OCI-LY3 (cell line): ENCODE measurements around the gene TFEB.

Experiments
- H2AFZ ChIP-seq: fragments of 200-600, 300-600 bp; shearing (Covaris generic); 2 replicates; pipeline ENCODE4 v1.6.0; 2014; ENCODE audit warnings: antibody characterized with exemption, low read depth, low read length
- H3K27ac ChIP-seq: fragments of 200-600, 300-600 bp; sonication (generic); 2 replicates; pipeline ENCODE4 v1.5.1; 2014; ENCODE audit warnings: mild to moderate bottlenecking, low read length, moderate library complexity, mixed read lengths
- H3K27me3 ChIP-seq: fragments of 200-600, 300-600 bp; sonication (generic); 2 replicates; pipeline ENCODE4 v1.6.1; 2014; ENCODE audit warnings: low read depth, low read length, mixed read lengths
- H3K36me3 ChIP-seq: fragments of 200-600, 300-600 bp; sonication (generic); replicated peaks from 2 replicates; pipeline ENCODE3; 2014; ENCODE audit warnings: low read depth, low read length, mixed read lengths
- H3K4me1 ChIP-seq: fragments of 300-600, 200-600 bp; sonication (generic); 2 replicates; pipeline ENCODE4 v1.6.1; 2014; ENCODE audit warnings: low read length, mixed read lengths
- H3K4me2 ChIP-seq: fragments of 200-600, 300-600 bp; sonication (generic); 2 replicates; pipeline ENCODE4 v1.6.1; 2014; ENCODE audit warnings: low read length, mixed read lengths
- H3K4me3 ChIP-seq: fragments of 300-600, 200-600 bp; sonication (generic); 2 replicates; pipeline ENCODE4 v1.5.1; 2014; ENCODE audit warnings: antibody characterized with exemption, mild to moderate bottlenecking, low read length, moderate library complexity
- H3K79me2 ChIP-seq: fragments of 300-600, 200-600 bp; shearing (Covaris generic); 2 replicates; pipeline ENCODE4 v1.6.1; 2014; ENCODE audit warnings: mild to moderate bottlenecking, low read length, mixed read lengths
- H3K9ac ChIP-seq: fragments of 300-600, 200-600 bp; shearing (Covaris generic); 2 replicates; pipeline ENCODE4 v1.6.0; 2014; ENCODE audit warnings: mild to moderate bottlenecking, low read length, moderate library complexity
- H3K9me3 ChIP-seq: fragments of 200-600, 300-600 bp; shearing (Covaris generic); 2 replicates; pipeline ENCODE4 v1.6.1; 2014; ENCODE audit warnings: low read length, mixed read lengths; ENCODE audit not compliant: insufficient read depth
- H4K20me1 ChIP-seq: fragments of 200-600, 300-600 bp; sonication (generic); 2 replicates; pipeline ENCODE4 v1.6.1; 2016; ENCODE audit warnings: low read length, mixed read lengths; ENCODE audit not compliant: insufficient read depth
- EZH2phosphoT487 ChIP-seq: fragments of 200-600 bp; shearing (Covaris generic); IDR thresholded peaks from 2 replicates; pipeline ENCODE4 v1.6.1; 2018; ENCODE audit warnings: antibody characterized with exemption, mixed run types, low read depth
- TF ChIP-seq, protein P1 (sequence below): fragments of 200-600, 300-600 bp; sonication (generic); IDR thresholded peaks from 2 replicates; pipeline ENCODE4 v1.5.1; 2014; ENCODE audit warnings: antibody characterized with exemption, low read length, low read depth

TFEB gene

DNA sequence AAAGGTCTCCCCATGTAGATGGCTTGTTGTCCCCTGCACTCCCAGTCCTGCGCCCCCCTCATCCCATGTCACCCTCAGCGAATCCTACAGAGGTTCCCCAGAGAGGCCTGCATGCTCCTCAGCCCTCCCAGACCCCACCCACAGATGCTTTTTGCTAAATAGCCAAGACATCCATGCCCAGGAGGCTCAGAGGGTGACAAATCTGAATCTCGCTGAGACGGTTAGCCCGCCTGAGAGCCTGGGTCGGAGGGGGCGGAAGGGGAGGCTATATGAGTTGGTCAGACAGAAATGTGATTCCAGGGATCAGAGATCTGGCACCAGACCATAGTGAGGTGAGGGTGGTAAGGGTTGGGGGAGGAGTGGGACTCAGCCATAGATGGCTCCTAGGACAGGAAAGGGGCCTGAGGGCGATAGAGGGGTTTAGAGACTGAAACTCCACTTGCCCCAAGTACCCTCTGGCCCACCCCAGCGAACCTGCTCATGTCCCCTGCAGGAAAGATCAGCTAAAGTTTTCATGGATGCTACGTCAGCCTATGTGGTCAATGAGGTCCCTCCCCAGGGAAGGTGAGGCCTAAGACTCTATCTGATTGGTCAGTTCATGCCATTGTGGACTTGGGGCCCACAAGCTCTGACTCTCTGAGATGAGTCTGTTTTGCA is 33.2 kb downstream of the TFEB start:
- Histone ChIP-seq H3K4me3 (no peak overlapping the region), H3K9me3 (no peaks in the 10 kb centered on the region), H3K9ac (no peak overlapping the region), H4K20me1 (peaks cover 55% of the 10 kb centered on the region), H3K4me1 (peaks cover 37% of the 10 kb centered on the region), H2AFZ (no peak overlapping the region), H3K36me3 (peaks cover 56% of the 10 kb centered on the region), H3K27me3 (no peaks in the 10 kb centered on the region), H3K4me2 (no peak overlapping the region), H3K79me2 (peaks cover 93% of the 10 kb centered on the region), H3K27ac (no peak overlapping the region)
- TF ChIP-seq, protein P1, sequence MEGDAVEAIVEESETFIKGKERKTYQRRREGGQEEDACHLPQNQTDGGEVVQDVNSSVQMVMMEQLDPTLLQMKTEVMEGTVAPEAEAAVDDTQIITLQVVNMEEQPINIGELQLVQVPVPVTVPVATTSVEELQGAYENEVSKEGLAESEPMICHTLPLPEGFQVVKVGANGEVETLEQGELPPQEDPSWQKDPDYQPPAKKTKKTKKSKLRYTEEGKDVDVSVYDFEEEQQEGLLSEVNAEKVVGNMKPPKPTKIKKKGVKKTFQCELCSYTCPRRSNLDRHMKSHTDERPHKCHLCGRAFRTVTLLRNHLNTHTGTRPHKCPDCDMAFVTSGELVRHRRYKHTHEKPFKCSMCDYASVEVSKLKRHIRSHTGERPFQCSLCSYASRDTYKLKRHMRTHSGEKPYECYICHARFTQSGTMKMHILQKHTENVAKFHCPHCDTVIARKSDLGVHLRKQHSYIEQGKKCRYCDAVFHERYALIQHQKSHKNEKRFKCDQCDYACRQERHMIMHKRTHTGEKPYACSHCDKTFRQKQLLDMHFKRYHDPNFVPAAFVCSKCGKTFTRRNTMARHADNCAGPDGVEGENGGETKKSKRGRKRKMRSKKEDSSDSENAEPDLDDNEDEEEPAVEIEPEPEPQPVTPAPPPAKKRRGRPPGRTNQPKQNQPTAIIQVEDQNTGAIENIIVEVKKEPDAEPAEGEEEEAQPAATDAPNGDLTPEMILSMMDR: no peak
- no peak for TF ChIP-seq EZH2phosphoT487

DNA sequence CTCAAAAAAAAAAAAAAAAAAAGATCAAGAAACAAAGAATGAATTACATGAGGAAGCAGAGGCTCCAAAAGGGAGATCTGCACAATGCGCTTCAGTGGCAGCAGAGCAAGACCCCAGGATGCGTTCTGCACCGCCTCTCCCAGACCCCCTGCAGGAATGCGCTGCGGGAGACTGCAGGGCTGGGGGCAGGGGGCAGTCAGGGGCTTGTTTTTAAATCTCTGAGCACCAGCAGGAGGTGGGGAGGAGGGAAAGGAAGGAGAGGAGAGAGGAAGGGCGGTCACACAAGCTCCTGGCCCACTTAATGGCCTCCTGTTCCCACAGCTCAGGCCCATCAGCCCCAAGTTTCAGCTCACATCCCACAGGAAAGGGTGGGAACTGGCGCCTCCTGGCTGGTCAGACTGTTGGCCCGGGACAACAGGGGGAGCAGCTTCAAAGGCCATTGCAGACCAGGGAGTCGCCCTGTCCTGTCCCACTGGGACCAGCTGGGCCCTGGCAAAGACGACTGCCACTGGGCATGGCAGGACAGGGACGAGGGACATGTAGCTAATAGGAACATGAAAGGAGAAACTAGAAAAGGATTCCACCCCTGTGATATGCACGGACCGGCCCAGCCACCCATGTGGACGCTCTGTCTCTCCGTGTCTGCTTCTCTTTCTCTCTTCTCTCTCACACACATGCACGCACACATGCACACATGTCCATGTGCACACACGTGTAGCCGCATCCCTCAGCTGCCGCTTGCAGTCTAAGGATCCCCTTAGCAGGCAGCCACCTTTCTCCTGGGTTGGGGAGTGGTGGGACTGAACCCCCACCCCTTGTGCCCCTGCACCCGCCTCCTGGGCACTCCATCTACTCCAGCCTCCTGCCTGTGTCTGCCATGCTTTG is 34.7 kb downstream of the TFEB start:
- no peaks in the 10 kb centered on the region for H3K9me3 ChIP-seq
- peaks cover 24% of the 10 kb centered on the region for H3K4me1 ChIP-seq
- no peak overlapping the region for H2AFZ ChIP-seq
- H3K9ac ChIP-seq: no peak overlapping the region
- peaks cover 65% of the 10 kb centered on the region for H4K20me1 ChIP-seq
- no peak overlapping the region for H3K27ac ChIP-seq
- H3K4me3 ChIP-seq: no peak overlapping the region
- H3K27me3 ChIP-seq: no peaks in the 10 kb centered on the region
- no peak overlapping the region for H3K4me2 ChIP-seq
- TF ChIP-seq, protein P1: no peak
- no peak for TF ChIP-seq EZH2phosphoT487
- H3K36me3 ChIP-seq: peaks cover 65% of the 10 kb centered on the region
- H3K79me2 ChIP-seq: peaks cover 90% of the 10 kb centered on the region

DNA sequence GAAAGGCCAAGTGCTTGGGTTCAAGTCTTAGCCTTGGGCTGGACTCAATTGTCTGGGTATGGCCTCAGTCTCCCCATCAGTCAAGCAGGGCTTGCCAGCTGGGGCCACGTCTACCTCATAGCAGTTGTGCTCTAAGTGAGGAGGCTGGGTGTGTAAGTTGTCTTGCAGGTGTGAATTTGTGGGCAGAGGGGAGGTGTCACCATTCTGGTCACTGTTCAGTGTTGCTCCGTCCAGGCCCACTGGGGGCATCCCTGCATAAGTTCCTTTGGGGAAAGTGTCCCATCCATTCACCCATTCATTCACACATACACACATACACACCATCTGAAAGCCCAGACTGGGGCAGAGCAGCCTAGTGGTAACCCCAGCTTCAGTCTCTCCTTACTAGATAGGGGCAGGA is 36.3 kb downstream of the TFEB start:
- Histone ChIP-seq H3K9me3 (no peaks in the 10 kb centered on the region), H4K20me1 (peaks cover 79% of the 10 kb centered on the region), H3K4me1 (peaks cover 11% of the 10 kb centered on the region), H3K27me3 (no peaks in the 10 kb centered on the region), H2AFZ (no peak overlapping the region), H3K36me3 (peaks cover 56% of the 10 kb centered on the region), H3K4me2 (no peak overlapping the region), H3K79me2 (peaks cover 89% of the 10 kb centered on the region), H3K27ac (no peak overlapping the region), H3K4me3 (no peak overlapping the region), H3K9ac (no peak overlapping the region)
- TF ChIP-seq, protein P1: no peak
- TF ChIP-seq EZH2phosphoT487: no peak
